NCI-H128 (cell line): ENCODE measurements around the gene MORN5.

Source experiments
- DNase-seq: peaks from one replicate; lab custom pipeline; 2025; ENCODE audit not compliant: unreplicated experiment; lab: John Stamatoyannopoulos, UW

MORN5 gene

GRCh38 chr9:122228568-122229484 lies 69.1 kb downstream of the MORN5 start, which contains the start of gene LHX6:
TSS of gene LHX6 (minus strand) at chr9:122228957. CDS start at chr9:122228740, 217 bp downstream.
- DNase-seq, result no peak

- no peak for DNase-seq
Measured at GRCh38 chr9:122229485-122229837, 69.8 kb downstream of the MORN5 start.

GRCh38 chr9:122232796-122233306 lies 73.1 kb downstream of the MORN5 start:
- no peak for DNase-seq

- no peak for DNase-seq
Measured at GRCh38 chr9:122234022-122234748, 74.5 kb downstream of the MORN5 start.

GRCh38 chr9:122236681-122237080 lies 77.0 kb downstream of the MORN5 start:
- DNase-seq, result no peak

GRCh38 chr9:122239722-122240121 lies 80.0 kb downstream of the MORN5 start:
- DNase-seq, result no peak

GRCh38 chr9:122244349-122244748 lies 84.6 kb downstream of the MORN5 start:
- no peak for DNase-seq

GRCh38 chr9:122246666-122247065 lies 87.0 kb downstream of the MORN5 start:
- no peak for DNase-seq

- no peak for DNase-seq
Measured at GRCh38 chr9:122248448-122248865, 88.7 kb downstream of the MORN5 start.
